ENCODE data around the gene LDHAL6B.

GRCh38 chr15:59250249-59250648 lies 43.6 kb downstream of the LDHAL6B start:
- TF ChIP-seq CTCF (conservative IDR thresholded peaks at IDR 0.05 in 1 of 2, IDR thresholded peaks at IDR 0.05 in 1 of 2; ENCODE audit: low read depth in 1 of 2, low read length in 2 of 2) = no peak
- TF ChIP-seq EZH2 (IDR thresholded peaks at IDR 0.05; ENCODE audit: low read length, missing control alignments) = no peak

Data from fibroblast of lung (primary cell).